Measurements from ENCODE around the gene OPRL1.

Gene OPRL1

DNA sequence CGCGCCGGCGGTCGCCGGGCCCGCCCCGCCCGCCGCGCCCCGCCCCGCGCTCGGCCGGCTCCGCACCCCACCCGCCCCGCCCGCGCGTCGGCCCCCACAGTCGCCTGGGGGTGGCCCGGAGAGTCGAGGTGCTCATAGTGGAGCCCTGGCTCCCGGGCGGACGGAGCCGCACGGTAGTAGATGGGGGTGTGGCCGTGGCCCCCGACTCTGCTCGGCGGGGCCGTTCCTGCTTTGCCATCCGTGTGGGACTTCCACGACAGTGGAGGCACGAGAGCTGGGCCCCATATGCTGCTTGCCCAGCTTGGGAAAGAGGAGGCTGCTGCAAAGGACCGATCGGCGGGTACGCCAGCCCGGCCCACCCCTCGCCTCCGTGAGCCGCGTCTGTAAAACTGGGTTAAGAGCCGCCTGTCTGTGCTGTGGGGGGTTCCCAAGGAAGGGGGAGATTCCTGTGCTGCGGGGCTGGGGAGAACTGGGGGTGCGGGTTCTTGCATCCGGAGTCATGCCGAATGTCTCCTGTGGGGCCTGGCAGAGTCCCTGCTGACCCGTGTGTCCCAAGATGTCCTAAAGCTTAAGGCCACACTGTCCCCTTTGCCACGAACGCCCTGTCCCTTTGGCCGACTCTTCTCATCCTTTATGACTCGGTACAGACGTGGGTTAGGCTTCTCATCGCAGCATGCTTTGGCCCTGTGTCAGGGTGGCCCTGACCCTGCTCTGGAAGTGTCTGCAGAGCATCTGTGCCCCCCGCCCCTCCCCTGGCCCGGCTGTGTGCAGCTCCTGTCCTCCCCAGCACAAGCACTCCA is at the start of gene OPRL1:
TSS of gene OPRL1 (plus strand) at position 70 of the 800 bp plus-strand sequence. CDS start 12,639 bp downstream, outside the sequence.
- peak; percentile 59 for DNase-seq

GRCh38 chr20:64030371-64031134 is 49.3 kb upstream of the OPRL1 start:
- DNase-seq, result no peak

- no peak for DNase-seq
These were observed 48.0 kb upstream of the OPRL1 start for GRCh38 chr20:64031822-64032314.

DNA sequence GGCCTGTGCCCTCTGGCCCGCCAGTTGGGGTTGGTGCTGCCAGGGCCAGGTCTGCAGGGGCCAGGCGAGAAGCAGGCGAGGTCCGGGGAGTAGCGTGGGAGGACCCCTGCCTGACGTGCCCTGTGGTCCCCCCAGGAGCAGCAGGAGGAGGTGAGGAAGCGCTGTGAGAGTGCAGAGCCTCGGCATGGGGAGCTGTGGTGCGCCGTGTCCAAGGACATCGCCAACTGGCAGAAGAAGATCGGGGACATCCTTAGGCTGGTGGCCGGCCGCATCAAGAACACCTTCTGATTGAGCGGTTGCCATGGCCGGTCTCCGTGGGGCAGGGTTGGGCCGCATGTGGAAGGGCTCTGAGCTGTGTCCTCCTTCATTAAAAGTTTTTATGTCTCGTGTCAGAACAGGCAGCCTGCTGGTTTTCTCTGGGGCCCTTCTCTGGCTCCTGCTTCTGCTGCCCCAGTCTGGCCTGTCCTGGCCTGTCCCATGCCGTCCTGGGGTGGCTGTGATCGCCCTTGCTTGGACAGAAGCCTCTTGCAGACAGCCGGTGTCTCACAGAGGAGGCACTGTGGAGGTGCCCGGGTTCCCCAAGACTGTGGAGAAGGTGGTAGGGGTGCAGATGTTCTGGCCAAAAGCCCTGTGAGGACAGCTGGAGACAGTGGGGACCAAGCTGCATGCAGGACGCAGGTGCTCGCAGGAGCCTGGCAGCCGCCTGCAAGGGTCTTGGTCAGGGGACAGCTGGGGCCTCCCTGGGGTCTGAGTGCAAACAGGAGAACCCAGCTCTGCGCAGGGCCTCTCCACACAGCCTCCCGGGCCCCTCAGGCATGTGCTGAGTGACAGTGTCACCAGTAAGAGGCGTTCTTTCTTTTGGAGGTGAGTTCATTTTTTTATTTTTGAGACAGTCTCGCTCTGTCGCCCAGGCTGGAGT is 46.9 kb upstream of the OPRL1 start:
- DNase-seq, result no peak

- DNase-seq, result no peak
These were observed 45.8 kb upstream of the OPRL1 start for GRCh38 chr20:64033981-64034493.

DNA sequence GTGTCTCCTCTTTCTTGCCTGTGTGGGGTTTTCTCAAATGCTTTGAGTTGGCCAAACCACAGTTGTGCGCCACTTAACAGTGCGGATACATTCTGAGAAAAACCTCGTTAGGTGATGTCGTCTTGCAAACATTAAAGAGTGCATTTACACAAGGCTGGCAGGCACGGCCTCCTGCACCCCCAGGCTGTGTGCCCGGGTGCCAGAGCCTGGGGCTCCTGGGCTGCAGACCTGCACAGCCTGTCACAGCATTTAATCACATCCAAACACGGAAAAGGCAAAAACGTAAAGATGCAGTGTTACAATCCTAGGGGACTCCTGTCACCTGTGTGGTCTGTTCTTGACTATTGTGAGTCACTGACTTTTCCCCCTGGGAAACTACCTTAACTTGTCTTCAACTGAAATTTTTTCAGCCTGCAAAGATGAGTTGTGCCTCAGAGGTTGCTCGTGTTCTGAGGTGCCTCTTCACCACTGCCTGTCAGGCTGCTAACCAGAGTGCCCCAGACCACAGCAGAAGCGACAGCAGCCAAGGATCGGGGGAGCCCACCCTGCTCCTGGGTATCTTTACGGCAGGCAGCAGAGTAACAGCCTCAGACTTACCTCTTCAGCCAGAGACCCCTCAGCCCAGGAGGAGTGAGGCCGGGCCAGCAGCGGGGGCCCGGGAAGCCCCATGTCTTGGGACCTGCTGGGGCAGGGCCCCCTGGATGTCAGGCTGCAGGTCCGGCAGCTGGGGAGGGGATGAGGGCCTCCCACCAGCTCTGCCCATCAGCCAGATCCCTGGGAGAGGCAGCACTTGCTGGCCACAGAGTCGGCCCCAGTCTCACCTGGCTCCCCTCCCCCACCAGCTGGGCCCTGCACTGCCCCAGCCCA is 44.6 kb upstream of the OPRL1 start:
- DNase-seq, result no peak

- no peak for DNase-seq
These were observed 43.9 kb upstream of the OPRL1 start, which contains the start of gene C20orf204 for GRCh38 chr20:64035933-64036345. Gene C20orf204 (plus strand): TSS chr20:64036182. CDS start chr20:64036324, 142 bp downstream.

GRCh38 chr20:64036346-64037198 is 43.3 kb upstream of the OPRL1 start:
- DNase-seq, result no peak

- DNase-seq, result no peak
These were observed 42.7 kb upstream of the OPRL1 start for GRCh38 chr20:64037199-64037497.

DNA sequence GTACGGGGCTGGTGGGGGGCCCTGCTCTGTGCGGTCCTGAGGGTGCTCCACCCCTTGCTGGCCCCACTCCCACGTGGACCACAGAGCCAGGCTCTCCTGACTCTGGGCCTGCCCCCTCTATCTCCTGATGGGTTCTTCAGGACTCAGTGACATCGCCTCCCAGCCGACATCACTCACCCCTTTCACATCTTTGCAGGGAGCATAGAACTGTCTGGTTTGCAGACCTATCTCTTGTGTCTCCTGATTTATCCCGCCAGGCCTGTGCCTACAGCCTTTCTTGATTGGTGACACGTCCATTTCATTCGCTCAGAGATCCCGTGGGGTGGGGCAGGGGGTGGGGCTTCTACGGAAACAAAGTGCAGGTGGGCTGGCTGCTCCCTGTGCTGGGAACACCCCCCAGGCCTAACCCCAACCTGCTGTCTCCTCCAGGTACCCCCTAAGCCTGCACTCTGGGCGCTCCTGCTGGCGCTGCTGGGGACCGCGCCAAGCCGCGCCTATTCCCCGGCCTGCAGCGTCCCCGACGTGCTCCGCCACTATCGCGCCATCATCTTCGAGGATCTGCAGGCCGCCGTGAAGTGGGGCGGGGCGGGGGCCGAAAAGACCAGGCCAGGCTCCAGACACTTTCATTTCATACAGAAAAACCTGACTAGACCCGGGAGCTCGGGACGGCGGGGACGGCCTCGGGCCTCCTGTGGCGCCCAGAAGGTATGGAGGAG is 42.2 kb upstream of the OPRL1 start:
- DNase-seq, result no peak

DNA sequence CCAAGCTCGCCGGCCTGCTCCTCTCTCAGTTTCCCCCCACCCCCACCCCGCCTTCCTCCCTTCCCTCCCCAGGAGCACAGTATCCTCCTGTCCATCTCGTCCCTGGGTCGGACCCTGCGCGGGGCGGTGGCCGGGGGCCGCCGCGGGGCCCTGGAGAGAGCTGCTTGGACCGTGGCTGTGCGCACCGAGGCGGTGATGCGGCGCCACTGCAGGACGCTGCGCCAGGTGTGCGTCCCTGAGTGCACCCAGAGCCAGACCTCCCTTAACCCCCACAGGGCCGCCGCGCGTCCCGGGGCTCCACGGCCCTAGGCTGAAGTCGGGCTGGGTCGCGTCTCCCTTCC is 41.7 kb upstream of the OPRL1 start:
- DNase-seq, result no peak

GRCh38 chr20:64038565-64039292 is 41.2 kb upstream of the OPRL1 start:
- peak; percentile 78 for DNase-seq

GRCh38 chr20:64039293-64040160 is 40.4 kb upstream of the OPRL1 start:
- no peak for DNase-seq

DNA sequence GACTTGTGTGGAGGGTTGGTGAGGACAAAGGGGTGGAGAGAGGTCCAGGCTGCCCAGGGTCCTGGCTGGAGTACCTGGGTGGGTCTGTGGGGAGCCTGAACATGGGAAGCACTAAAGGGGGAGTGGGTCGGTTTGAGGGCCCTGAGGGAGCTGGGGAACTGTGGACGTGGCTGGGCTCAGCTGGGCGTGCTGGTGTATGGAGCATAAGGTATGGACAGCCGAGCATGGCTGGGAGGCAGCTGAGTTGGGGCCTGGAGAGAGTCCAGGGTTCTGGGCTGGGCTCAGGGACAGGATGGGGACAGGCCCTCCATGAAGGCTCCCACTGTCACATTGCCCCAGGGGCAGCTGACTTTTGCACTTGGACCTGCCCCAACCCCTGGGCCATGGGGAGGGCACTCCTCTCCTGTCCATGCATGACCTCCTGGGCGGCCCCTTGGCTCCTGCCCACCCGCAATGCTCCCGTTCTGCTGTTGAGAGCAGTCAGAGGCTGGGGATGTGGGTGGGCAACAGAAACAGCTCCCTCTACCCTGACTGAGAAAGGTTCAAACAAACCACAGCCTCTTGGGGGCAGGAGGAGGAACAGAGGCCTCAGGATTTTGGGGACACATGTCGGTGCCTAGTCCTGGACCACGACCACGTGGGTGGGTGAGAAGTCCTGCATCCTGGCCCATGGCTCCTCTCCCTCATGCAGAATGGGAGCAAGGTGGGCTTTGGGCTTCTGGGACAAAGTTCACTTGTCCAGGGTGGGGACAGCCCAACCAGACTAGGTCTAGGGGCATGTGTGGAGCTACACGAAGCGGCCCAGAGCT is 39.4 kb upstream of the OPRL1 start:
- DNase-seq, result no peak

DNA sequence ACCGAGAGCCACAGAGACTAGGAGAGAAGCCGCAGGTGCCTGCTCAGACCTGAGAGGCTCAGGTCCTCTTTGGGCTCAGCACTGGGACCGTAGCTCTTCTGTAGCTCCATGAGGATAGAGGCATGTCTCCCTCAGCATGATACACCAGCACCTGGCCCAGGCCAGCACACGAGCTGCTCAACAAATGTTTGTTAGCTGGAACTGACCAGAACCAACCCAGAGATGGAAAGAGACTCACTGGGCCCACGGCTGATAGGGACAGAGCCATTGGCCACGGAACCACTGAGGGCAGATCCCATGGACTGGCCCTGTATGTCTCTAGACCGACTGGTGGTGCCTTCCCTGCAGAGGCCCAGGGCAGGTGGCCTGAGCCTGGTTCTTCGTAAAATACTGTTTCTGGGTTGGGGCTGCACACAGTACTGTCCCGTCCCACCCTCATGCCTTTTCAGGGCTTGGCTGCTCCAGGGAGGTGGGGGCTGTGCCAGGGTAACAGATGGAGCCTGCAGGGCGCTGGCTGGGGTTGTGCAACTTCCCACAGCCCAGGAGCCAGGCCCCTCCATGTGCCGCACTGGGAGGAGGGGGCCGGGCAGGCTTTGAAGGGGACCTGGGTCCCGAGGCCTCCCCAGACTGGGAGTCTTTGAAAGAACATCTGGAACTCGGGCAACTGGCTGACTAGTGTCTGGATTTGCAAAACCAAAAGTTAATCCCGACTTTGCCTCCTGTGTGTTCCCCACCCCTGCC is 38.7 kb upstream of the OPRL1 start:
- DNase-seq, result no peak

- DNase-seq, result no peak
These were observed 38.2 kb upstream of the OPRL1 start for GRCh38 chr20:64041781-64042053.

Measured in retina (tissue), 1 donor.